H1 (cell line): Measurements from ENCODE around the gene GALNT17. TPM values are rescaled to one million over a fixed set of nuclear protein-coding genes. Genes with fewer than 3 reads are reported as not detected.
A peak's percentile ranks its signal among the peaks of the same experiment; 100 is the strongest.

ENCODE experiments used
- CTCF ChIA-PET: fragments of 300-600 bp; sonication (Branson Sonifier 250); formaldehyde crosslinking; loops from one replicate; lab custom pipeline; 2021; ENCODE audit not compliant: partially characterized antibody; lab: Charles Lee
- POLR2A ChIA-PET: fragments of 300-600 bp; sonication (Branson Sonifier 250); formaldehyde crosslinking; loops from one replicate; lab custom pipeline; 2021; ENCODE audit warnings: inconsistent platforms; ENCODE audit not compliant: partially characterized antibody; lab: Charles Lee
- DNase-seq, 2 experiments: peaks; one replicate each; pipeline versions ENCODE4 v3.0.0 to v3.0.0-alpha.2; 2010 to 2022; ENCODE audit warnings: low spot score in 2 of 2, low read depth in 1 of 2, mixed read lengths in 1 of 2
- FAIRE-seq: peaks from 2 replicates; lab custom pipeline; 2011; peaks lifted over from hg19 to GRCh38; lab: Jason Lieb, UNC
- H2AFZ ChIP-seq: 2 replicates; pipeline ENCODE4 v1.8.1; 2012; ENCODE audit warnings: low read length, inconsistent platforms
- H2AK5ac ChIP-seq: 2 replicates; pipeline ENCODE4 v1.6.1; 2013; ENCODE audit warnings: low read depth, low read length
- H2BK120ac ChIP-seq: replicated peaks from 2 replicates; pipeline ENCODE3; 2013; ENCODE audit warnings: low read depth, low read length, inconsistent platforms
- H2BK12ac ChIP-seq: 2 replicates; pipeline ENCODE4 v1.6.1; 2013; ENCODE audit warnings: low read depth, low read length
- H2BK15ac ChIP-seq: 2 replicates; pipeline ENCODE4 v1.6.1; 2013; ENCODE audit warnings: low read length
- H2BK20ac ChIP-seq: 2 replicates; pipeline ENCODE4 v1.6.1; 2013; ENCODE audit warnings: low read length
- H2BK5ac ChIP-seq: 2 replicates; pipeline ENCODE4 v1.6.1; 2013; ENCODE audit warnings: low read depth, low read length
- H3K14ac ChIP-seq: 2 replicates; pipeline ENCODE4 v1.6.1; 2013; ENCODE audit warnings: inconsistent platforms; ENCODE audit not compliant: insufficient read length
- H3K18ac ChIP-seq: 2 replicates; pipeline ENCODE4 v1.6.1; 2013; ENCODE audit warnings: low read length; ENCODE audit errors: extremely low read depth
- H3K23ac ChIP-seq: 2 replicates; pipeline ENCODE4 v1.6.1; 2013; ENCODE audit warnings: inconsistent platforms; ENCODE audit not compliant: insufficient read length
- H3K23me2 ChIP-seq: 2 replicates; pipeline ENCODE4 v1.6.1; 2013; ENCODE audit warnings: low read depth, low read length
- H3K27ac ChIP-seq: 2 replicates; pipeline ENCODE4 v1.6.1; 2011; ENCODE audit warnings: low read depth, low read length, inconsistent platforms
- H3K27me3 ChIP-seq, 4 experiments: replicated peaks in 1 of 4; 1 replicate in 1 of 4; 2 replicates in 3 of 4; pipeline versions ENCODE4 v1.6.1 to v1.8.1; 2011 to 2013; ENCODE audit warnings: low read length in 3 of 4, mild to moderate bottlenecking in 3 of 4, inconsistent platforms in 2 of 4, mixed read lengths in 2 of 4, moderate library complexity in 1 of 4; ENCODE audit not compliant: control insufficient read depth in 3 of 4, insufficient read depth in 3 of 4; ENCODE audit errors: extremely low read depth in 1 of 4
- H3K36me3 ChIP-seq, 4 experiments: 2 replicates each; pipeline versions ENCODE4 v1.6.1 to v1.8.1; 2011 to 2013; ENCODE audit warnings: mild to moderate bottlenecking in 4 of 4, low read length in 3 of 4, moderate library complexity in 2 of 4, control low read depth in 1 of 4, inconsistent platforms in 1 of 4; ENCODE audit not compliant: insufficient read depth in 4 of 4, control insufficient read depth in 2 of 4
- H3K4ac ChIP-seq: replicated peaks from 2 replicates; pipeline ENCODE3; 2013; ENCODE audit warnings: low read length, low read depth, mixed read lengths, inconsistent platforms; ENCODE audit not compliant: insufficient read length
- H3K4me1 ChIP-seq, 4 experiments: replicated peaks in 1 of 4; 1 replicate in 1 of 4; 2 replicates in 3 of 4; pipeline versions ENCODE4 v1.6.1 to v1.8.1; 2011 to 2013; ENCODE audit warnings: low read length in 3 of 4, inconsistent platforms in 2 of 4, mixed read lengths in 1 of 4; ENCODE audit not compliant: insufficient read depth in 4 of 4, control insufficient read depth in 3 of 4
- H3K4me2 ChIP-seq, 2 experiments: 2 replicates each; pipeline versions ENCODE4 v1.6.1 to v1.8.1; 2011 to 2013; ENCODE audit warnings: low read depth in 2 of 2, low read length in 2 of 2, control low read depth in 1 of 2, inconsistent platforms in 1 of 2, mild to moderate bottlenecking in 1 of 2; ENCODE audit not compliant: insufficient read depth in 1 of 2
- H3K4me3 ChIP-seq, 4 experiments: fragments of 200-600, 300-600 bp in 1 of 4; sonication (generic), shearing (Covaris generic), sonication (Bioruptor Twin) in 1 of 4; 2 replicates each; pipeline versions ENCODE4 v1.5.1 to v1.8.1; 2011 to 2016; ENCODE audit warnings: low read length in 4 of 4, low read depth in 3 of 4, control low read depth in 2 of 4, inconsistent platforms in 2 of 4, mild to moderate bottlenecking in 2 of 4, mixed read lengths in 1 of 4, moderate library complexity in 1 of 4; ENCODE audit not compliant: insufficient read depth in 2 of 4; ENCODE audit errors: extremely low read depth in 1 of 4
- H3K56ac ChIP-seq: replicated peaks from 2 replicates; pipeline ENCODE3; 2013; ENCODE audit warnings: low read depth, mild to moderate bottlenecking, mixed read lengths, low read length, inconsistent platforms; ENCODE audit not compliant: insufficient read length
- H3K79me1 ChIP-seq: 2 replicates; pipeline ENCODE4 v1.6.1; 2013; ENCODE audit warnings: low read depth, low read length, control low read depth
- H3K79me2 ChIP-seq, 2 experiments: 2 replicates each; pipeline versions ENCODE4 v1.6.1 to v1.8.1; 2012 to 2013; ENCODE audit warnings: low read length in 2 of 2, mild to moderate bottlenecking in 2 of 2, inconsistent platforms in 1 of 2; ENCODE audit not compliant: insufficient read depth in 2 of 2, control insufficient read depth in 1 of 2
- H3K9ac ChIP-seq, 4 experiments: replicated peaks in 1 of 4; 1 replicate in 1 of 4; 2 replicates in 3 of 4; pipeline versions ENCODE4 v1.6.1 to v1.8.1; 2011 to 2013; ENCODE audit warnings: low read depth in 3 of 4, low read length in 3 of 4, control low read depth in 2 of 4, mild to moderate bottlenecking in 2 of 4, moderate library complexity in 2 of 4, inconsistent platforms in 1 of 4; ENCODE audit errors: extremely low read depth in 1 of 4
- H3K9me3 ChIP-seq, 2 experiments: 2 replicates each; pipeline versions ENCODE4 v1.6.1 to v1.8.1; 2012 to 2013; ENCODE audit warnings: mild to moderate bottlenecking in 2 of 2, moderate library complexity in 2 of 2, control low read depth in 1 of 2, inconsistent platforms in 1 of 2, low read depth in 1 of 2, low read length in 1 of 2, mixed read lengths in 1 of 2; ENCODE audit not compliant: insufficient read depth in 2 of 2
- H4K20me1 ChIP-seq, 2 experiments: replicated peaks in 1 of 2; 2 replicates each; pipeline versions ENCODE3 to v1.8.1; 2011 to 2013; ENCODE audit warnings: inconsistent platforms in 2 of 2, low read length in 2 of 2, mild to moderate bottlenecking in 1 of 2; ENCODE audit not compliant: insufficient read depth in 2 of 2, control insufficient read depth in 1 of 2
- H4K5ac ChIP-seq: 2 replicates; pipeline ENCODE4 v1.6.1; 2013; ENCODE audit warnings: low read length, low read depth, mixed read lengths, inconsistent platforms; ENCODE audit not compliant: insufficient read length
- H4K8ac ChIP-seq: 2 replicates; pipeline ENCODE4 v1.8.0; 2013; ENCODE audit warnings: mild to moderate bottlenecking, moderate library complexity, low read length, inconsistent platforms; ENCODE audit not compliant: insufficient read depth; ENCODE audit errors: extremely low read depth
- H4K91ac ChIP-seq: replicated peaks from 2 replicates; pipeline ENCODE3; 2013; ENCODE audit warnings: low read length, mixed read lengths, inconsistent platforms; ENCODE audit not compliant: insufficient read length
- ASH2L ChIP-seq: fragments of 200-600, 300-600 bp; sonication (generic); IDR thresholded peaks from one replicate; pipeline ENCODE4 v1.7.1; 2017; ENCODE audit warnings: low read length
- KDM1A ChIP-seq: fragments of 200-600, 300-600 bp; sonication (generic); IDR thresholded peaks from 2 replicates; pipeline ENCODE4 v1.7.1; 2016; ENCODE audit warnings: mild to moderate bottlenecking, low read length, borderline replicate concordance
- TEAD4 ChIP-seq: IDR thresholded peaks from 2 replicates; pipeline ENCODE4 v1.6.1; 2012; ENCODE audit warnings: low read depth, low read length, inconsistent platforms, mixed read lengths
- WGBS, 2 experiments: shearing (Covaris generic) in 1 of 2; methylation state at CpG; one replicate each; pipeline versions ENCODE4 v1.1.6 to v1.1.7; 2013 to 2015; ENCODE audit warnings: low lambda C conversion rate in 2 of 2, mixed read lengths in 2 of 2, inconsistent platforms in 1 of 2, low coverage in 1 of 2, missing lambda C conversion rate in 1 of 2; ENCODE audit not compliant: insufficient replicate concordance in 2 of 2, insufficient coverage in 1 of 2, insufficient read length in 1 of 2; ENCODE audit errors: extremely low coverage in 1 of 2, missing lambda C conversion rate in 1 of 2; 5-methylcytosine and 5-hydroxymethylcytosine counted together
- polyA plus RNA-seq, 7 experiments: library from polyadenylated mRNA; depleted of rRNA in 3 of 7; stranded (reverse) in 5 of 7; unstranded in 2 of 7; fragments of >200 nt in 5 of 7; fragments of 200-250 nt in 2 of 7; gene quantifications; 1 replicate in 5 of 7; 2 replicates in 1 of 7; 4 replicates in 1 of 7; pipeline versions ENCODE4 v1.2.1 to v1.2.3, GENCODE V29; 2011 to 2013; ENCODE audit warnings: missing spikeins in 2 of 7, mixed read lengths in 2 of 7
- total RNA-seq: library from RNA; stranded (reverse); fragmentation: NEBNext Ultra II Directional; extraction: Animal tissue kit (Norgen Biotek cat#: 25700); gene quantifications from 2 replicates; pipeline ENCODE4 v1.2.1, GENCODE V29; 2021

GALNT17 gene
- total and polyA plus RNA-seq, 2 of the 8 experiments (the other 6 are each of a cell fraction or from before 2014, with no cell fraction given), result 37.7 to 47.0 TPM

DNA sequence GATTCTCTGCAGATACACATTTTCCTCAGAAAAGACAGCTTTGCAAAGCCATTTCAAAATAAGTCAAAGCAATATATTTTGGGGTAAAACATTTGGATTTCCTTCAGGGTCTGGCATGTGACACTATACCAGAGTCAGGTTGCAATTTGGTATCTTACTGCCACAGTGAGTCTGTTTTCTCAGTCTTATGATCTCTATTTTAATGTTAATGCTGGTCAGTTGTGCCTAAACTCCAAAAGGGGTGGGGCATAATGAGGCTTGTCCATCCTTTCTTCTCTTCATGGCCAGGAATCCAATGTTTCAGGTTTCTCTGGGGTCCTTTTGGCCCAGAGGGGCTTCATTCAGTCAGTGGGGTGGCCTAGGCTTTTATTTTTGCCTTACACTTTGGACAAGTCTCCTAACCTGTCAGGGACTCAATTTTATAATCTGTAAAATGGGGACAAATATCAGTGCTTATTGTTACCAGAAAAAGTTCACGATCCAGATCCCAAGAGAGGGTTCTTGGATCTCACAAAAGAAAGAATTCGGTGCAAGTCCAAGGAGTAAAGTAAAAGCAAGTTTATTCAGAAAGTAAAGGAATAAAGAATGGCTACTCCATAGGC lies 341.5 kb downstream of the GALNT17 start:
- no peaks in the 10 kb centered on the region for H3K79me1 ChIP-seq
- H3K23me2 ChIP-seq, result no peaks in the 10 kb centered on the region
- H4K20me1 ChIP-seq, result no peaks in the 10 kb centered on the region
- peak overlapping the region; percentile 57; the same call in 1 of the 2 replicates for H2BK5ac ChIP-seq
- no peak overlapping the region for H2AFZ ChIP-seq
- POLR2A ChIA-PET, result interaction anchor here (0.7 to 1.0 kb wide), 2 partner anchors 18 to 142 kb away, joined by 3 read pairs; no protein-coding TSS in a partner anchor
- CTCF ChIA-PET, result no interaction called here
- H3K79me2 ChIP-seq, result peaks cover 0 to 16% of the 10 kb centered on the region in 2 experiments; a peak in 1 of 4 replicates
- no peak overlapping the region for H3K14ac ChIP-seq
- peak overlapping the region; percentile 69 for H4K91ac ChIP-seq
- H2BK12ac ChIP-seq, result 0 out of 2 replicates have a peak overlapping the region, but pooled peaks have one; percentile 81
- H3K56ac ChIP-seq, result peak overlapping the region; percentile 69
- no peaks in the 10 kb centered on the region for H3K27me3 ChIP-seq
- peak overlapping the region; percentile 92 for H2BK120ac ChIP-seq
- peak overlapping the region; percentile 57 for H3K4ac ChIP-seq
- peak overlapping the region; percentile 75 for H2BK20ac ChIP-seq
- no peak overlapping the region for H2BK15ac ChIP-seq
- FAIRE-seq, result no peak
- peaks cover 10 to 13% of the 10 kb centered on the region in 2 experiments for H3K9me3 ChIP-seq
- peaks cover 7 to 28% (median 24%) of the 10 kb centered on the region in 4 experiments for H3K4me1 ChIP-seq
- peaks cover 0 to 13% (median 4%) of the 10 kb centered on the region in 4 experiments; a peak in 4 of 8 replicates for H3K36me3 ChIP-seq
- H3K27ac ChIP-seq, result peak overlapping the region; percentile 53; the same call in 1 of the 2 replicates
- H4K8ac ChIP-seq, result no peak overlapping the region
- H3K23ac ChIP-seq, result no peak overlapping the region
- H3K18ac ChIP-seq, result peak overlapping the region; percentile 88
- no peak overlapping the region for H3K9ac ChIP-seq
- DNase-seq, result no peak
- peak overlapping the region; percentile 85 for H4K5ac ChIP-seq
- peak overlapping the region in 1 of 4 experiments; percentile 26; a peak in 1 of 8 replicates for H3K4me3 ChIP-seq
- no peak overlapping the region for H2AK5ac ChIP-seq
- H3K4me2 ChIP-seq, result peak overlapping the region; percentile 32 to 34; a peak in 3 of 4 replicates
- WGBS, 2 experiments, result 74% methylated on average over 2 of the region's 2 CpGs; no CpG with 5 or more reads in 1 of the 2 experiments
- TF ChIP-seq ASH2L (peak; percentile 27), TEAD4 (no peak), KDM1A (peak; percentile 92)
